HG02870 (cell line): ENCODE measurements around the gene ADAM12.

Experiments used
- ATAC-seq: cut with Tn5 transposase; IDR thresholded peaks from one replicate; pipeline ENCODE4 v1.9.1; 2021; ENCODE audit warnings: mild to moderate bottlenecking, moderate library complexity; ENCODE audit not compliant: unreplicated experiment

Gene ADAM12

DNA sequence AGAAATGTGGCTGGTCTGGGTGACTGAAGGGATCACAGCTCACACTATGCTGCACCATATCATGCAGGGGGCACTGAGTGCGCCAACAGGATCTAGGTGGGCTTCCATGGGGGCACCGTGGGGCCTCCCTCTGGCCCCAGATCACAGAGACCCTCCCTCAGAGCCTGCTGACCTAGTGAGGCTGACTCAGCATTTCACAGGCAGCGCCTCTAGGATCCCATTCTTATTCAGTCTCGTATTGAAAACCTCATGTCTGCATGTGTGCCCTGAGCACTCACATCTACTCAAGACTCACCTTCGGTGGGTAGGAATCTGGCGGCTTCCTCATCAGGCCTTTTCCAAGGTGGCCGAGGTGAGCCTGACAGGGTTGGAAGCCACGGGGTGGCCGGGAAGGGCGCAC, 350.3 kb downstream of the ADAM12 start:
- no peak for ATAC-seq

DNA sequence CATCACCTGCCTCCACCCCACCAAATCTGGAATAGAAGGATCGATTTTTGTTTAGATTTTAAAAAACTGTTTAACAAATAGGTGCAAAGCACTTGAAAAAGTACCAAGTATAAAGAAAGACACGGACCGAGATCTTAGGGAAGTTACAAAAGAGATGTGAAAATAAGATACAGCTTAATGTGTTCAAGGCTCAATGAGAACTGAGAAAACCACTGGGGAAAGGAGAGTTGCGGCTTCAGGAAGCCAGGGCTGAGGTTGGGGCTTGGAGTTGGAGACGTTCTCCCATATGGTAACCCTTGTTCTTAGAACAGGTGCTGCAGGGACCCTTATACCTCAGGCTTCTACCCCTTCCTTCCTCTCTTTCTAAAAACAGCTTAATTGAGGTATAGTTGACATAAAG, 351.8 kb downstream of the ADAM12 start:
- no peak for ATAC-seq

DNA sequence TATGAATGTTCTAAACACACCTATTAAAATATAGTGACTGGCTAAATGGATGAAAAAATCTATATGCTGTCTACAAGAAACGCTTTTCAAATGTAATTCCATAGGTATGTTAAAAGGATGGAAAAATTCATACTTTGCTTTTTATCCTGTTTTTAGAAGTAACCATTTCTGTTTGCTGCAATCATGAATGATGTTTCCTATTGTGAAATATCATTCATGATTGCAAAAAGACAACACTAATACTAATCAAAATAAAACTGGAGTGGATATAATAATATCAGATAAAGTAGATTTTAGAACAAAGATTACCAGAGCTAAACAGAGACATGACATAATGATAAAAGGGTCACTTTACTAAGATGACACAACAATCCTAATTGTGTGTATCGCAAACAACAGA, 353.7 kb downstream of the ADAM12 start:
- ATAC-seq, result no peak

- no peak for ATAC-seq
Measured at GRCh38 chr10:126029999-126030398, 358.3 kb downstream of the ADAM12 start.

GRCh38 chr10:126027692-126028091, 360.6 kb downstream of the ADAM12 start:
- no peak for ATAC-seq

DNA sequence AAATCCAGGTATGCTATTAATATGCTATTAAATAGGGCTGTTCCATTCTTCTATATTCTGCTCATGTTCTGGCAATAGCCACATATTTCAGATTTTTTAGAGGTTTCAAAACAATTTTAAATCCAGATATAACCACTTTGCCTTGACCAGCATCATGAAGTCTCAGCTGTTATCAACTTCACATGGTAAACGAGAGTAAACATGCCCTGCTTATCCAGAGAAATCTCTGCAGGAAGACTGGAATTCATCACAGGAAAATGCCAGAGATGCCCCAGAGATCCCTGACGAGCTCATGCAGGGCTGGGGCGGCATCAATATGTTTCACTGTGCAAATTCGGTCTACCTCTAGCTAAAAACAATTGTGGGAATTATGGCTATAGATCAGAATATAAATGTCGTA, 365.4 kb downstream of the ADAM12 start:
- ATAC-seq, result no peak

GRCh38 chr10:126021833-126022500, 366.3 kb downstream of the ADAM12 start:
- ATAC-seq, result no peak

DNA sequence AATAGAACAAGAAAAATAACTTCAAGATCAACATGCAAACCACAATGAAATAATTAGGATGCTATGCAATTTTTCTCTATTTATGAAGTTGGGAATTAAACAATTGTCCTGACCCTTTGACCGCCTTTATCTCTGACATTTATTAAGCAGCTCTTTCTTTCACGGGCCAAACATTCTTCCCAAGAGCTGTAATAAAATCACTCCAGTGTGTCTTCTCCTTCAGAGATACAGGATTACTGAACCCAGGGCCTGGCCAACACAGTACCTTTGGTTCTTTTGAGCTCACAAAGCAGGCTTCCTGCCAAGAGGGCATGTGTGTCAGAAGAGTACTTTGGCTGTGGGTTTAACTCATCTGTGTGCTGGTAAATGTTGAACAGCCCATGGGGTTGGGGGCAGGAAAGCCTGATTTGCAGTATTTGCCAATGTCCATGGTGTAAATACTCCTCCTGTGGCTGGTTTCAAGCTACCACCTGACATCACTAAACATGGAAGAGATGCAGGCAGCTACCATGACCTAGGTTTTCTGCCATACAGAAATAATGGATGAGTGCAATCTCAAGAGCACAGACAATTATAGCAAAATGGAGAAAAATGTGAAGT, 370.2 kb downstream of the ADAM12 start:
- ATAC-seq, result no peak

DNA sequence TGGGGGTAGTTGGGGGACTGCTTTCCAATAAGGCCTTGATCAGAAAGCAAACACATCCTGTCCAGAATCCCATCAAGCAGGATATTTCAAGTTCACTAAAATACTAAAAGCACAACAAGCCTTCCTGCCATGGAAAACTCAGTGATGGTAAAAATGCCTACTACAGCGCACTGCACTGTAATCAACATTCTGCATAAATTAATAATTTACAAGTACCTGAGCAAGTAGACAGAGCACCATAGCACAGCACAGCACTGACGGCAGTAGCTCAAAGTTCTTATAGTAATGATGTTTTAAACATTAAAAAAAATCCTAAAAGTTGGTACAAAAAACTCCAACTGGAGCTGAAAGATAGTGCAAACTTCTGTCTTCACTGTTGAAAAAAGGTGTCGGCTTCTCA, 371.4 kb downstream of the ADAM12 start:
- ATAC-seq, result no peak

DNA sequence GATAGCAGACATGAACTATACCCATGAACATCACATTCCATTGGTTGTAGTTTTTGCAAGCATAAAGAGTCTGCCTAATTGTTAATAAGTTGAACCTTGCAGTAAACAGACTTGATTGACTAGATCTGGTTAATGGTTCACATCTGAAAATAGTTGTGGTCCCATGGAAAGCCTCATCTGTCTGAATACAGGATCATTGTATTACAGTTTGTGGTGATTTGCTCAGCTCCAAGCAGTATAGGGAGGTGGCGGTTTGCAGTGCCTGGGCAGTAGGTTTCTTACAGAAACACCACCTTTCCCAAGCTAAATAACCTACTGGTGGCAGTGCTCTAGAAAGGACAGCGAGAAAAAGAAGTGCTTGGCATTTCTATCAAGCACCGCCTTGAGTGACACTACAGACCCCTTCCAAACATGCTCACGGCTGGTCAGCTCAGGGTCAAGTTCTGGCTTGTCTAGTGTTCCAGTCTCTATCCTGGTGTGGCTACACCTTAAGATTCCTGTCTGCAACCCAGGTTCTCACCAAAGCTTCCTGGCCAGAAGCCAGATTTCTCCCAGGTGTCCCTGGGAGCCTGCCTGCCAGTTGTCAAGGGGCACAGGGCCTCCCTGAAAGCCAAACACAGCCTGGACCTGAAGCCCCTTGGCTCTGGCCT, 372.0 kb downstream of the ADAM12 start:
- ATAC-seq, result no peak

- no peak for ATAC-seq
Measured at GRCh38 chr10:126015413-126015812, 372.9 kb downstream of the ADAM12 start.

- ATAC-seq, result no peak
Measured at GRCh38 chr10:126014309-126014708, 374.0 kb downstream of the ADAM12 start.

GRCh38 chr10:126013489-126014281, 374.6 kb downstream of the ADAM12 start:
- ATAC-seq, result peak; percentile 83

DNA sequence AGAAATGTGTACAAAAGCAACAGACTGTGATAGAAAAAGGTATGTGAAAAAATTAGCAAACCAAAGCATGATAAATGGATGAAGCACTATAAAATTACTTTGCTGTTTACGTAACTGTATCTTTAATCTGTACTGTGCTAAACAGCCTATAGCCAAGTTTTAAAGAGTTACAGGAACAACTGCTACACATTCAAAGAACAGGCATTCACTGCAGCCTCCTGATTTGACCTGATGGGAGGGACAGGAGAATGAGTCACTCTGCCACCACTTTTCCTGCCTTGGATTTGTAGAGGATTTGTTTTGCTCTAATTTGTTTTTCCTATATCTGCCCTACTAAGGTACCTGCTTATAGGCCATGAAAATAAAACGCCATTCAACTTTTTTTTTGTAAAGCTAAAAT, 375.8 kb downstream of the ADAM12 start:
- ATAC-seq, result no peak

- no peak for ATAC-seq
Measured at GRCh38 chr10:126011995-126012394, 376.3 kb downstream of the ADAM12 start.

GRCh38 chr10:126009650-126010049, 378.6 kb downstream of the ADAM12 start:
- no peak for ATAC-seq

DNA sequence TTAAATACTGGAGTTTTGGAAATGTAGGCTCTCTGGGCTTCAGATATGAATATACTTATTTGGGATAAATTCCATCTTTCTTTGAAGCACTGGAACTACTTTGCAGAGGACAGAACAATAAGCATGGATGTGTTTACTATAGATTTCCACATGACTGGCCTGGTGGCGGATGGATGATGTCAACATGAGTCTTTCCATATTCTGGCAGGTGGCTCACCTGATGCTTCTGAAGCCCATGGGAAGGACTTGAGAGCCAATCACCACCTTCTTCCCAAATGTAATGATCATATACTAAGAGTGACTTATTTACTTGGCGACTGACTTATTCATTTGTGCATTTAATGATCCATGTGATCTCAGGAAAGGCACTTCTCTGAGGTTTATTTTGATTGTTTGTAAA, 381.4 kb downstream of the ADAM12 start:
- no peak for ATAC-seq

DNA sequence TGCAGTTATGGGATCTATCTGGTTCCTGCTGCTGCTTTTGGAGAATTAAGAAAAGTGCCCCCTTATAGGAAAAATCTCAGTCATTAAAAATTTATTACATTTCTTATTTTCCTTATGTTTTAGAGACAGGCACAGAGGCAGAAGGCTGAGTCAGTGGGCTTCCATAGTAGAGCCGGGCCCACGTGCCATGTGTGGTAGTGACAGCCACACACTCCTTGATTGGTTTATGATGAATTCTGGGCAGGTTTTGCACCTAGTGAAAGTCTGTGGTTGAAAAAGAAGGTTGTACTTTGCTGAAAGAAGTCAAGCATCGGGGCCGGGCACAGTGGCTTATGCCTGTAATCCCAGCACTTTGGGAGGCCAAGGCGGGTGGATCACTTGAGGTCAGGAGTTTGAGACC, 382.0 kb downstream of the ADAM12 start:
- ATAC-seq, result no peak

GRCh38 chr10:126004752-126005151, 383.5 kb downstream of the ADAM12 start:
- ATAC-seq, result no peak

GRCh38 chr10:126001576-126001975, 386.7 kb downstream of the ADAM12 start:
- ATAC-seq, result no peak

GRCh38 chr10:125999694-126000093, 388.6 kb downstream of the ADAM12 start:
- ATAC-seq, result no peak

DNA sequence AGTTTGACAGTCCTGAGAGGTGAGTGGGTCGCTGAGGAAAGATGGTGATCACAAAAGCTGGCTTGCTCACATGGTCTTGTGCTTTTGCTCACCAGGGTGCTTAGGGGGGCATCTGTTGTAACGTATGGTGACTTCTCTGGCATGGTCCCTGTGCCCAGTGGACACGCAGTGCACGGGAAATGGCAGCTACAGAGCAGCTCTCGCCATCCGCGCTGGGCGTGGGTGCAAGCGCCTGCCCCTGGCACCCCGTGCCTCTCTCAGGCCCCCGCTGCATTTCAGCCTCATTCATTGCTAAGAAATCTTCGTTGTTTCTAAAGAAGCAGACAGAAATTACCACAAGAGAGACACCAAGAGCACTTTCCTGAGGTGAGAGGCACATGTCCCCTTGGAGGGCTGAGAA, 390.7 kb downstream of the ADAM12 start:
- ATAC-seq, result no peak
